Measurements from ENCODE around the gene PLCL1. TPM values are rescaled to one million over a fixed set of nuclear protein-coding genes. Genes with fewer than 3 reads are reported as not detected.

PLCL1 gene
- total and polyA plus RNA-seq, 2 experiments from 2014 or later = 0.80 to 2.3 TPM

DNA sequence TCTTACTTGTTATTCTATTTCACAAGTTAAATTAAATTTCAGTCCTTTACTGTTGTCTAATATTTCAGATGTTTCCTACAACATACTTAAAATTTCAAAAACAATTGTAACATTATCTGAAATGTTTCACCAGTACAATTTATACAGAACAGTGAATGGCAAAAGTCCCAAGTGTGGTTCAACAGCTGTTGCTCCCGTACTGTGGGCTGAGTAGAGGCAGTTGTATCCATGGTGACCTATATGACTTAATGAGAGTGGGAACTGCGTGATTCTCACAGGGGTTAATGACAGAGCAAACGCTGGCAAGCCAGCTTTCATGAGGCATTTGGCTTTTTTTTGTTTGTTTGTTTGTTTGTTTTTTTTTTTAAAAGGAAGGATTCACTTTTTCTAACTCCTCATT lies 5.3 kb upstream of the PLCL1 start:
- Histone ChIP-seq H3K4me1 (ENCODE audit: insufficient read depth) (no peaks in the 10 kb centered on the region), H3K79me2 (ENCODE audit: insufficient read depth) (no peaks in the 10 kb centered on the region), H3K36me3 (ENCODE audit: low read depth) (no peaks in the 10 kb centered on the region), H3K27me3 (replicated peaks; ENCODE audit: insufficient read depth) (no peaks in the 10 kb centered on the region), H3K4me3 (no peak overlapping the region), H3K9me3 (ENCODE audit: low read depth) (no peaks in the 10 kb centered on the region), H4K20me1 (ENCODE audit: insufficient read depth) (no peaks in the 10 kb centered on the region), H3K4me2 (ENCODE audit: unreplicated experiment) (no peak overlapping the region), H3K9me2 (ENCODE audit: insufficient read depth) (no peaks in the 10 kb centered on the region), H3K9ac (no peak overlapping the region), H2AFZ (no peak overlapping the region), H3F3A (ENCODE audit: insufficient read depth) (no peaks in the 10 kb centered on the region), H3K27ac (no peak overlapping the region)
- DNase-seq = no peak
- in situ Hi-C loops (cut with MboI) = no loop called here
- TF ChIP-seq EZH2phosphoT487 (IDR thresholded peaks at IDR 0.05; ENCODE audit: insufficient read depth, low read depth) (no peak), EZH2 (IDR thresholded peaks at IDR 0.05; ENCODE audit: insufficient read depth, poor library complexity, severe bottlenecking) (no peak)
- WGBS, 2 experiments (ENCODE audit: low coverage in 1 of 2, low lambda C conversion rate in 2 of 2, missing lambda C conversion rate in 2 of 2) = 85 to 87% methylated on average over 3 of the region's 3 CpGs

DNA sequence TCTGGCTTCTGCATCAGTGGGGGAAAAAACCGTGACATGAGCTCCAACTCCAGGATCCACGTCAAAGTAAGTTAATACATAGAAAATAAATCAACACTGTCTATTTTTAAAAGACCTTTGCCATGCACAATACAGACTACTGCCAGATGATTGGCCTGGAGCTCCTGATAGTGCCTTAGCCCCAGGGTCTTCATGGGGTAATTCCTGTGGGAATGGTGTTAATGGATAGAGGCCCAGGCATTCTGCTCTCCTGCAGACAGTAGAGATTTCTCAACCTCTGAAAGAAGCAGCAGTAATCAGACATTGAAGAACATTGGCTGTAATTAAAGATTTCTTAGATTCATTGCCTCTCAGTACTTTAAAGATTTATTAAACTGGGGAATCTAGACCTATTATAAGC lies 4.3 kb upstream of the PLCL1 start:
- H3K4me2 ChIP-seq (ENCODE audit: unreplicated experiment) = no peak overlapping the region
- in situ Hi-C loops (cut with MboI) = loop anchor here (5.0 kb wide), 2 partner anchors 327 to 492 kb away; no protein-coding TSS in a partner anchor
- DNase-seq = no peak
- no peak overlapping the region for H3K27ac ChIP-seq
- no peaks in the 10 kb centered on the region for H3K79me2 ChIP-seq (ENCODE audit: insufficient read depth)
- no peak overlapping the region for H3K9ac ChIP-seq
- no peak overlapping the region for H3K4me3 ChIP-seq
- H2AFZ ChIP-seq = no peak overlapping the region
- no peaks in the 10 kb centered on the region for H3F3A ChIP-seq (ENCODE audit: insufficient read depth)
- no peaks in the 10 kb centered on the region for H3K27me3 ChIP-seq (replicated peaks; ENCODE audit: insufficient read depth)
- no peaks in the 10 kb centered on the region for H3K36me3 ChIP-seq (ENCODE audit: low read depth)
- no peaks in the 10 kb centered on the region for H3K4me1 ChIP-seq (ENCODE audit: insufficient read depth)
- TF ChIP-seq EZH2 (IDR thresholded peaks at IDR 0.05; ENCODE audit: insufficient read depth, poor library complexity, severe bottlenecking) (no peak), EZH2phosphoT487 (IDR thresholded peaks at IDR 0.05; ENCODE audit: insufficient read depth, low read depth) (no peak)
- WGBS, 2 experiments (ENCODE audit: low coverage in 1 of 2, low lambda C conversion rate in 2 of 2, missing lambda C conversion rate in 2 of 2) = 93 to 100% methylated on average over 2 of the region's 2 CpGs
- no peaks in the 10 kb centered on the region for H3K9me3 ChIP-seq (ENCODE audit: low read depth)
- no peaks in the 10 kb centered on the region for H4K20me1 ChIP-seq (ENCODE audit: insufficient read depth)
- no peaks in the 10 kb centered on the region for H3K9me2 ChIP-seq (ENCODE audit: insufficient read depth)

DNA sequence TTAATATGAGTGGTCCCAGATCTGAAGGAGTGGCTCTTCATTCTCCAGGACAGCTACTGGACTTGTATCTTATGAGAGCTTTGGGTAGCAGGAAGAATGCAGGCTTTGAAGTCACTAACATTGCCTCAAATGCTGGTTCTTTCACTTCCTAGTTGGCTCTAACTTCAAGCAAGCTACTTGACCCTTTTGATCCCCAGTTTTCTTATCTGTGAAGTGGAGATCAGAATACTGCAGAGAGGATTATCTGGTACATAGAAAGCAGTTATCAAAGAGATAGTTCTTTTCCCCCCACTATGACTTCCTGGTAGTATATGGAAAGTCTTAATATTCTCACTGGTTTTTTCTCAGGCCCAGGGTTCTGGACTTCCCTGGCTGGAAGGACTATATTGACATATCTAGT lies 3.4 kb upstream of the PLCL1 start:
- TF ChIP-seq EZH2 (IDR thresholded peaks at IDR 0.05; ENCODE audit: insufficient read depth, poor library complexity, severe bottlenecking) (no peak), EZH2phosphoT487 (IDR thresholded peaks at IDR 0.05; ENCODE audit: insufficient read depth, low read depth) (no peak)
- Histone ChIP-seq H4K20me1 (ENCODE audit: insufficient read depth) (no peaks in the 10 kb centered on the region), H3K27me3 (replicated peaks; ENCODE audit: insufficient read depth) (no peaks in the 10 kb centered on the region), H3K79me2 (ENCODE audit: insufficient read depth) (no peaks in the 10 kb centered on the region), H3K4me3 (no peak overlapping the region), H3K4me2 (ENCODE audit: unreplicated experiment) (no peak overlapping the region), H3K4me1 (ENCODE audit: insufficient read depth) (no peaks in the 10 kb centered on the region; the same call in 1 of the 2 replicates), H3K9ac (no peak overlapping the region), H3F3A (ENCODE audit: insufficient read depth) (0 out of 2 replicates have a peak, but pooled peaks cover 2% of the 10 kb centered on the region), H3K27ac (no peak overlapping the region), H3K9me3 (ENCODE audit: low read depth) (no peaks in the 10 kb centered on the region), H3K36me3 (ENCODE audit: low read depth) (no peaks in the 10 kb centered on the region), H2AFZ (no peak overlapping the region), H3K9me2 (ENCODE audit: insufficient read depth) (no peaks in the 10 kb centered on the region)
- DNase-seq = no peak
- in situ Hi-C loops (cut with MboI) = loop anchor here (5.0 kb wide), 2 partner anchors 326 to 491 kb away; no protein-coding TSS in a partner anchor

DNA sequence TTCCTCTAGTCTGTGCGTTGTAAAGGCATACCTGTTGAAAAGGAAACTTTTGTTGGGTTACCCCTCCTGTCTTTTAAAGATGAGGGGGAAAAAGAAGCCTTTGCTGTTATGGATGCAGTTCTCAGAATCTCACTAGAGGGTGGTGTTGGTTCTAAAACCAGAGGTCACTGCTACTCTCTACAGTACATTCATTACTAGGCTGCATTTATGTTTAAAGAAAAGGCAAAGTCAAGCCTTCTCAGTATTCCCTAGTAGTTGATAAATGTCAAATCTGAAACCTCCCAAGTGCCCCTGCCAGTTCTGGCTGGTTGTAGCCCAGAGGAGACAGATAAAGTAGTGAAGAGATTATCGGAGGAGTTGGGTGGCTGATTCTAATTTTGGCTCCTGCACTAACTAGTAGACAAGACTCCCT lies 1.4 kb upstream of the PLCL1 start:
- Histone ChIP-seq H4K20me1 (ENCODE audit: insufficient read depth) (no peaks in the 10 kb centered on the region), H3K36me3 (ENCODE audit: low read depth) (no peaks in the 10 kb centered on the region), H3K9me3 (ENCODE audit: low read depth) (no peaks in the 10 kb centered on the region), H3K4me1 (ENCODE audit: insufficient read depth) (no peaks in the 10 kb centered on the region; the same call in 1 of the 2 replicates), H3F3A (ENCODE audit: insufficient read depth) (0 out of 2 replicates have a peak, but pooled peaks cover 8% of the 10 kb centered on the region), H3K9me2 (ENCODE audit: insufficient read depth) (no peaks in the 10 kb centered on the region), H3K79me2 (ENCODE audit: insufficient read depth) (no peaks in the 10 kb centered on the region), H3K4me2 (ENCODE audit: unreplicated experiment) (no peak overlapping the region), H2AFZ (no peak overlapping the region), H3K27ac (no peak overlapping the region), H3K4me3 (no peak overlapping the region), H3K9ac (no peak overlapping the region), H3K27me3 (replicated peaks; ENCODE audit: insufficient read depth) (no peaks in the 10 kb centered on the region)
- 0 to 2% methylated on average over 2 of the region's 2 CpGs for WGBS, 2 experiments (ENCODE audit: low coverage in 1 of 2, low lambda C conversion rate in 2 of 2, missing lambda C conversion rate in 2 of 2)
- TF ChIP-seq EZH2phosphoT487 (IDR thresholded peaks at IDR 0.05; ENCODE audit: insufficient read depth, low read depth) = no peak
- no peak for TF ChIP-seq EZH2 (IDR thresholded peaks at IDR 0.05; ENCODE audit: insufficient read depth, poor library complexity, severe bottlenecking)
- DNase-seq = peak; percentile 75
- in situ Hi-C loops (cut with MboI) = loop anchor here (5.0 kb wide), 2 partner anchors 324 to 489 kb away; no protein-coding TSS in a partner anchor

Measured in GM23248 (cell line).